GM23338 (cell line): Measurements from ENCODE around the gene LCP1. TPM values are rescaled to one million over a fixed set of nuclear protein-coding genes. Genes with fewer than 3 reads are reported as not detected.
A peak's percentile ranks its signal among the peaks of the same experiment; 100 is the strongest.

ENCODE experiments used
- ATAC-seq: fragments of 200-7000 bp; cut with Tn5 transposase; 3 replicates; pipeline ENCODE4 v1.9.1; 2020
- DNase-seq: peaks from one replicate; pipeline ENCODE4 v3.0.0-alpha.2; 2015; ENCODE audit warnings: low spot score
- H2AFZ ChIP-seq: fragments of 200-600 bp; sonication (generic); 2 replicates; pipeline ENCODE4 v1.8.0; 2016; ENCODE audit warnings: antibody characterized with exemption, mild to moderate bottlenecking, moderate library complexity
- H3F3A ChIP-seq: fragments of 200-600 bp; sonication (generic); replicated peaks from 2 replicates; pipeline ENCODE4 v1.8.0; 2017; ENCODE audit warnings: antibody characterized with exemption, mixed run types, low read depth
- H3K27ac ChIP-seq: fragments of 200-600 bp; sonication (generic); 2 replicates; pipeline ENCODE4 v1.6.1; 2016; ENCODE audit warnings: low read depth
- H3K27me3 ChIP-seq: fragments of 200-600 bp; sonication (generic); 2 replicates; pipeline ENCODE4 v1.8.0; 2016; ENCODE audit warnings: mild to moderate bottlenecking, mixed run types, moderate library complexity; ENCODE audit not compliant: insufficient read depth
- H3K36me3 ChIP-seq: fragments of 200-600 bp; sonication (generic); 2 replicates; pipeline ENCODE4 v1.8.0; 2016; ENCODE audit warnings: mild to moderate bottlenecking; ENCODE audit not compliant: insufficient read depth
- H3K4me1 ChIP-seq: fragments of 200-600 bp; sonication (generic); 2 replicates; pipeline ENCODE4 v1.8.0; 2016; ENCODE audit warnings: mild to moderate bottlenecking, moderate library complexity; ENCODE audit not compliant: insufficient read depth
- H3K4me2 ChIP-seq: fragments of 200-600 bp; sonication (generic); 2 replicates; pipeline ENCODE4 v1.7.1; 2017; ENCODE audit warnings: mixed run types
- H3K4me3 ChIP-seq: fragments of 200-600 bp; sonication (generic); 2 replicates; pipeline ENCODE4 v1.6.1; 2016; ENCODE audit warnings: mixed run types
- H3K79me2 ChIP-seq: fragments of 200-600 bp; sonication (generic); replicated peaks from 2 replicates; pipeline ENCODE4 v1.8.0; 2017; ENCODE audit warnings: mild to moderate bottlenecking; ENCODE audit not compliant: insufficient read depth
- H3K9me2 ChIP-seq: fragments of 200-600 bp; sonication (generic); 2 replicates; pipeline ENCODE4 v1.8.0; 2017; ENCODE audit not compliant: insufficient read depth
- H4K20me1 ChIP-seq: fragments of 200-600 bp; sonication (generic); replicated peaks from 2 replicates; pipeline ENCODE4 v1.8.0; 2017; ENCODE audit warnings: mild to moderate bottlenecking; ENCODE audit not compliant: insufficient read depth
- H3K27ac Mint-ChIP-seq: 2 replicates; pipeline ENCODE4 v1.8.0; 2020; ENCODE audit warnings: inconsistent platforms, mild to moderate bottlenecking, moderate library complexity, mixed read lengths
- H3K27me3 Mint-ChIP-seq: 3 replicates; pipeline ENCODE4 v1.8.0; 2022; ENCODE audit warnings: low read depth, mild to moderate bottlenecking, moderate library complexity, mixed read lengths, inconsistent platforms; ENCODE audit not compliant: insufficient read depth, poor library complexity
- H3K36me3 Mint-ChIP-seq: 3 replicates; pipeline ENCODE4 v1.8.0; 2021; ENCODE audit warnings: low read depth, mild to moderate bottlenecking, inconsistent platforms, moderate library complexity, mixed read lengths
- H3K4me1 Mint-ChIP-seq: 3 replicates; pipeline ENCODE4 v1.8.0; 2020; ENCODE audit warnings: mild to moderate bottlenecking, inconsistent platforms, mixed read lengths
- H3K4me3 Mint-ChIP-seq: 3 replicates; pipeline ENCODE4 v1.8.0; 2021; ENCODE audit warnings: moderate library complexity, mild to moderate bottlenecking, inconsistent platforms, mixed read lengths
- H3K9me3 Mint-ChIP-seq: 3 replicates; pipeline ENCODE4 v1.8.0; 2020; ENCODE audit warnings: moderate library complexity, mild to moderate bottlenecking, inconsistent platforms, mixed read lengths
- CTCF ChIP-seq, 2 experiments: fragments of 200-600 bp in 1 of 2; sonication (generic) in 1 of 2; conservative IDR thresholded peaks; 2 replicates each; pipeline versions ENCODE4 v1.5.1 to v1.6.1; 2016 to 2017; ENCODE audit warnings: antibody characterized with exemption in 2 of 2, low read depth in 2 of 2, mild to moderate bottlenecking in 2 of 2, moderate library complexity in 1 of 2
- EZH2 ChIP-seq: fragments of 200-600 bp; sonication (generic); IDR thresholded peaks from one replicate; pipeline ENCODE4 v1.8.0; 2017; ENCODE audit warnings: antibody characterized with exemption, mild to moderate bottlenecking, low read depth; ENCODE audit not compliant: unreplicated experiment
- EZH2phosphoT487 ChIP-seq: fragments of 200-600 bp; sonication (generic); IDR thresholded peaks from one replicate; pipeline ENCODE4 v1.8.1; 2018; ENCODE audit warnings: antibody characterized with exemption; ENCODE audit not compliant: unreplicated experiment
- JUNB ChIP-seq: IDR thresholded peaks from one replicate; pipeline ENCODE4 v1.6.1; 2016; ENCODE audit warnings: antibody characterized with exemption; ENCODE audit not compliant: unreplicated experiment
- NANOG ChIP-seq: IDR thresholded peaks from 2 replicates; pipeline ENCODE4 v1.6.1; 2016; ENCODE audit warnings: antibody characterized with exemption, borderline replicate concordance
- REST ChIP-seq: IDR thresholded peaks from one replicate; pipeline ENCODE4 v1.6.1; 2018; ENCODE audit warnings: antibody characterized with exemption; ENCODE audit not compliant: unreplicated experiment
- ZNF331 ChIP-seq: fragments of 250-450 bp; sonication (Bioruptor Pico); IDR thresholded peaks from 2 replicates; pipeline ENCODE4 v1.5.0; 2020; ENCODE audit warnings: low read depth, mild to moderate bottlenecking, moderate library complexity
- ZNF462 ChIP-seq: fragments of 250-450 bp; sonication (Bioruptor Pico); IDR thresholded peaks from 2 replicates; pipeline ENCODE4 v1.5.0; 2020; ENCODE audit warnings: mild to moderate bottlenecking, moderate library complexity
- polyA plus RNA-seq: library from polyadenylated mRNA; unstranded; fragments of >200 nt; fragmentation: Nextera tagmentation; extraction: Ambion mirVana; gene quantifications from 2 replicates; pipeline ENCODE4 v1.2.1, GENCODE V29; 2016
- total RNA-seq: library from RNA; depleted of rRNA; stranded (reverse); fragments of >200 nt; shearing (Covaris generic); gene quantifications from 2 replicates; pipeline ENCODE4 v1.2.3, GENCODE V29; 2014

Gene LCP1
- total and polyA plus RNA-seq, 2 experiments from 2014 or later: 1.9 to 3.4 TPM

- peaks cover 10% of the 10 kb centered on the region for H3K4me1 ChIP-seq
- no peaks in the 10 kb centered on the region for H3K36me3 ChIP-seq
- no peak for TF ChIP-seq EZH2
- no peak for TF ChIP-seq ZNF331
- peak; percentile 80 to 89 for TF ChIP-seq CTCF (conservative IDR thresholded peaks at IDR 0.05; ENCODE audit: low read depth in 2 of 2)
- TF ChIP-seq REST: no peak
- no peak for TF ChIP-seq NANOG
- Mint-ChIP-seq H3K36me3 (no peaks in the 10 kb centered on the region), H3K4me3 (no peak overlapping the region), H3K27ac (no peak overlapping the region), H3K4me1 (peaks cover 13% of the 10 kb centered on the region; the same call in 2 of the 3 replicates), H3K27me3 (peaks cover 9% of the 10 kb centered on the region), H3K9me3 (no peaks in the 10 kb centered on the region)
- no peak overlapping the region for H3K4me3 ChIP-seq
- H3F3A ChIP-seq: no peaks in the 10 kb centered on the region
- no peaks in the 10 kb centered on the region for H3K79me2 ChIP-seq
- no peaks in the 10 kb centered on the region for H4K20me1 ChIP-seq
- ATAC-seq (peak; percentile 98), DNase-seq (peak; percentile 81)
- H3K9me2 ChIP-seq: no peaks in the 10 kb centered on the region
- H3K27ac ChIP-seq: no peak overlapping the region
- peak overlapping the region; percentile 92; the same call in 1 of the 2 replicates for H2AFZ ChIP-seq
- no peaks in the 10 kb centered on the region for H3K27me3 ChIP-seq
- no peak overlapping the region for H3K4me2 ChIP-seq
Observed at GRCh38 chr13:46184277-46184699, 2.3 kb upstream of the LCP1 start.

GRCh38 chr13:46183018-46183946 is 1.3 kb upstream of the LCP1 start:
- Mint-ChIP-seq H3K4me1 (peaks cover 13% of the 10 kb centered on the region; the same call in 2 of the 3 replicates), H3K4me3 (no peak overlapping the region), H3K36me3 (no peaks in the 10 kb centered on the region), H3K27me3 (peaks cover 9% of the 10 kb centered on the region), H3K27ac (no peak overlapping the region), H3K9me3 (no peaks in the 10 kb centered on the region)
- DNase-seq: no peak
- Histone ChIP-seq H3K4me3 (no peak overlapping the region), H3K9me2 (no peaks in the 10 kb centered on the region), H3K27ac (no peak overlapping the region), H3K79me2 (no peaks in the 10 kb centered on the region), H3K4me2 (no peak overlapping the region), H3K36me3 (no peaks in the 10 kb centered on the region), H2AFZ (no peak overlapping the region), H4K20me1 (no peaks in the 10 kb centered on the region), H3K27me3 (no peaks in the 10 kb centered on the region), H3K4me1 (peaks cover 14% of the 10 kb centered on the region), H3F3A (no peaks in the 10 kb centered on the region)
- ATAC-seq: no peak
- TF ChIP-seq ZNF462: no peak
- TF ChIP-seq EZH2phosphoT487: no peak
- TF ChIP-seq JUNB: no peak
